NAMALWA (cell line): ENCODE measurements around the gene ZNF695.

Source experiments
- DNase-seq: peaks from one replicate; pipeline ENCODE4 v3.0.0-alpha.2; 2015; ENCODE audit warnings: low spot score

The ZNF695 gene

GRCh38 chr1:246954126-246954525 lies 53.7 kb downstream of the ZNF695 start:
- DNase-seq: no peak

DNA sequence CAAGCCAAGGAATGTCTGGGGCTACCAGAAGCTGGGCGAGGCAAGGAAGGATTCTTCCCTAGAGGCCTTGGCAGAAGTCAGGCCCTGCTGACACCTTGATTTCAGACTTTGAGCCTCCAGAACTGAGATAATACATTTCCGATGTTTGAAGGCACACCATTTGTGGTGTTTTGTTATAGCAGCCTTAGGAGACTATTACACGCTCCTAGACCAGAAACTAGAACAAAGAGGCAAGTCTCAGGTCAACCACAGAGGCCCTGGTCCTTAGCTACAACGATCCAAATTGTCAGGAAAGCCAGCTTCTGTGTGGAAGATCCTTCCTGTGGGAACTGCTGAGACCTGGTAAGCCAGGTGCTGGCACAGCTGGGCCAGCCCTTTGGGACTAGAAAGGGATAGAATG lies 56.4 kb downstream of the ZNF695 start:
- DNase-seq: no peak

DNA sequence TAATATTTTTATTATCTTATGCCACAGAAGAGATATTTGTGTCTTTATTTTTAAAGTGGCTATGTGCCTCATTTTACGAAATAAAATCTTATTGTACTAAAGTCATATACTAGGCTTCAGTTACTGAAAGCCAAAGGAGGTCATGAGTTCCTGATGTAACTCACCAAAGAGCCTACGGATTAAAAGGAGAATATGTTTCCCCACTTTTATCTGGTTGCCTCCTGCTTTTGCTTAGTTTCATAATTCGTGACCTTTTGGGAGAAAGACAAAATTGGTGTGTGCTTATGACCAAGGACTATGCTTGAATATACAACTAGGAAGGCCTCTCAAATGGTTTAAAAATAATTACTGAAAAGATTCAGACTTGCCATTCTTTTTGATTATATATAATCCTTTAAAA lies 57.9 kb downstream of the ZNF695 start:
- DNase-seq: no peak

GRCh38 chr1:246947255-246947654 lies 60.6 kb downstream of the ZNF695 start:
- DNase-seq: no peak

- no peak for DNase-seq
Observed at GRCh38 chr1:246946366-246946765, 61.5 kb downstream of the ZNF695 start.
